HG03521 (cell line): ENCODE measurements around the gene PCSK1.

Source experiments
- ATAC-seq: cut with Tn5 transposase; IDR thresholded peaks from one replicate; pipeline ENCODE4 v1.9.1; 2021; ENCODE audit warnings: mild to moderate bottlenecking, moderate library complexity; ENCODE audit not compliant: unreplicated experiment

The PCSK1 gene

GRCh38 chr5:96433066-96433447 is at the start of gene PCSK1:
Gene PCSK1 (minus strand): TSS chr5:96433248. CDS start chr5:96433042, 206 bp downstream.
- ATAC-seq = no peak

DNA sequence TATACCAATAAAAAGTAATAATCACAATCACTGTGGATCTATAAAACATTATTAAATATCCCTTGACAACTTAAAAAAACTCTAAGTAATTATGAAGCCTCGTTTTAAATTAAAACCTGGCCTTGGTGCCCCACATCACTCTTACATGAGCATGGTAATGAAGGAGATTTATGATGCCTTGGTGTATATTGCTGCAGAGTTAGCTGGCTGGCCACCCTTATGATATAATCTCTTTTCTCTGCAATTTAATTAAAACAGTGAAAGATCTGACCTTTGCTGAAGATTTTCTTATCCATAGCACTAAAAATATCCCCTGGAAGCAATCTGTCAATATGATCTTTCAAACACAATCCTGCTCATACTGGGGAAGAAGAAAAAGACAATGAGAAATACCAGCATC is 48.8 kb upstream of the PCSK1 start:
- no peak for ATAC-seq

DNA sequence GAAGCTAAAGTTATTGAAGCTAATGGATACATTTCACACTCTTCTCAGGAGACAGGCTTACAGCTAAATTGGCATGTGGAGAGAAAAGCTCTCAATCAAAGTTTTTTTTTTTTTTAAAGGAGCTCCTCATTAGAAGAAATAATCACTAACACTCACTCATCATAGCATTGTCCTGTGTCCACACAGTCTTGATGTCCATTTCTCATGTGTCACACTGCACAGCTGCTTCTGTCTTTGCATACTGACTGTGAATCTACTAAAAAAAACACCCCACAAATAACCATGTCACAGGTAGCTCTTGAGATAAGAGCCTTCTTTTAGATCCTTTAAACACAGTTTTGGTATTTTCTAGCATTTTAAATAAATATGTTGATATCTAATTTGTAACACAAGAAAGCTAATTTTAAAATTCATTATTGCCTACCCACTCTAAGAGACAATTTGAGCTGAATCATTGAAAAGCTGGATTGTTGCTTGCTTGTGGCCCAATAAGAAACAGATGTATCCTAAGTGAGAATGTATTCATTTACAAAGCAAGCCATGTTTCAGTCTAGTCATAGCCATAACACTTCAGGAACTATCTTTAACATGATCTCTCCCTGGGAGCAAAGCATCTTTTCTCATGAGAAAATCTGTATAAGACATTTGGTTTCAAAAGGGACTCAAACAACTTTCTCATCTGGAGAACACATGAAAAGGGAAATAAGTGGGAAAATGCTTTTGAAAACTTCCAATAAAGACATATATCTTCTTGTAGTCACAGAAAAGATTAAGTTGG is 48.1 kb upstream of the PCSK1 start:
- no peak for ATAC-seq

DNA sequence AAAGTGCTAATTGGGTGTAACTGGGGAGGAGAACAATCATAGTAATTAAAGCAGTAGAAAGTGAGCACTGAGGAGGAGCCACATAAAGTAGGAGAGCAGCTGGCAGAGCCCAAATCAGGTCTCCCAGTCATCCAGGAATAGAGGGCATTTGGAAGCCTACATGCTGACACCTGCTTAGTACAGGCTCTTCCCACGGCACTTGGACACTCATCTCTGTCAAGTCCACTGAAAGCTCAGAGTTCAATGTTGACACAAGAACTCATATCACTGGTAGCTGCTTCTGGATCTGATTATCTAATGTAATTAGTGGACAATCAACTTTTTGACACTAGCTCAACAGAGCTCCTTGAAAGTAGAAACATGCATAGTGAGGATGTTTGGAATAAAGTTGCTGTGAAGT is 45.9 kb upstream of the PCSK1 start:
- no peak for ATAC-seq

DNA sequence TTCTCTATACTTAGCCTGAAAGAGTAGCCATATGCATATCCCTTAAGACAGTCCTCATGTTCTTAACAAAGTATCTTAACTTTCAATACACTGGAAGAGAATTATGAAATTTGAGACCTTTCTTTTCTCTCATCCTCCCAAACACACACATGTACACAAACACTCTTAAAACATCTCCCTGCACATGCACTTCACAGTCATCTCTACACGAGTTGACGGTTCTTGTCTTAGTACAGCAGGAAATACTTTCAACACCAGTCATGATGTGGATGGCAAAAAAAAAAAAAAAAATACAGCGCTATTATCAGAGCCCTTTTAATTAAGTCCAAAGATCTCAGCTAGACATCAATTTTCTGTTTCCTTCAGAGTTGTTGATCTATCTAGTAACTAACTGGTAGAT is 43.6 kb upstream of the PCSK1 start:
- no peak for ATAC-seq

GRCh38 chr5:96474073-96474472 is 41.0 kb upstream of the PCSK1 start:
- ATAC-seq = no peak

GRCh38 chr5:96473155-96473554 is 40.1 kb upstream of the PCSK1 start:
- no peak for ATAC-seq

DNA sequence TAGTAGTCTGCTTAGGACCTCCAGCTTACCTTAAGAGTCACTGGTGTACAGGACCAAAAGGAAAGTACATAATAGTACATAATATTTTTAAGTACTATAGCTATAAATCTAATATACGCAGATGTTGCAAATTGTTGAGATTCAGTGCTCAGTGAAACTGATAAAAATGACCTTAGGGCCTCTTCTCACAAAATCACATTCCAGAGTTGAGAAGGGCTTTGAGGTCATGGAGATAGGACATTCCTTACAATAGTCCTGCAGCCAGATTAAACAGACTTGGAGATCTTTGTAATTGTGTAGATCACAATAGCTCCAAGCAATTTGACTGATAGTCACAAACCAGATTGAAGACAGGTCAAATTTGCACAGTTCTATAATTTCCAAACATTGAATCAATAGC is 37.7 kb upstream of the PCSK1 start:
- ATAC-seq = no peak

- no peak for ATAC-seq
Observed at GRCh38 chr5:96468956-96469355, 35.9 kb upstream of the PCSK1 start.

DNA sequence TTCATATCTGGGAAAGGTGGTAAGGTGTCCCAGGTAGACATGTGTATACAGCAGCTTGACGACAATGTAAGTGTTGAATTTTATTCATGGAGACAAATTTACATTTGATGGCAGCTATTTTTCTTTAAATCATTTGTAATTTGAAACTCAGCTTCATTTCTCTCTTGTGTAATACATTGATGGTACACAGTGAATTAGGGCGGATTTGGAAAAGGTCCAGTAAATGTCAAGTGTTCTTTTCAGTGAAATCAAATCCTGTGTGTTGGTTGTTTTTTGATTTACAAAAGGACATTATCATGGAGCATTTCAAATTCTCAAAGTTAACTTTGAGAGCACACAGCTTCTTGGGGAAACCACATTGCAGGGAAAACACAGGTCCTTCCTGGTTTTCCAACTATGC is 30.0 kb upstream of the PCSK1 start:
- no peak for ATAC-seq

- no peak for ATAC-seq
Observed at GRCh38 chr5:96459313-96460121, 26.5 kb upstream of the PCSK1 start.

DNA sequence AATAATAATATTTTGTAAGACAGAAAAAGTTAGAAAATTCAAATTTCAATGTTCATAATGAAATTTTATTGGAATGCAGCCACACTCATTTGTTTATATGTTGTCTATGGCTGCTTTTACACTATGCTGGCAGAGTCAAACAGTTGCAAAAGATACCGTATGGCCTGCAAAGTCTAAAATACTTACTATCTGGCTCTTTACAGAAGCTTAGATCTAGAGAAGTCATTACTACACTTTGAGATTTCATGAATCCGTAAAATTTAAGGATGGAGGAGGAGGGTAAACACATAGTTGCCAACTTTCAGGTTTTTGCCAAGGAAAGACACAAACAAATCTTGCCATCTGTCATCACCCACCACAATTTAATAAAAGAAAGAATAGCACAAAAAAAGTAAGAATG is 25.1 kb upstream of the PCSK1 start:
- no peak for ATAC-seq

DNA sequence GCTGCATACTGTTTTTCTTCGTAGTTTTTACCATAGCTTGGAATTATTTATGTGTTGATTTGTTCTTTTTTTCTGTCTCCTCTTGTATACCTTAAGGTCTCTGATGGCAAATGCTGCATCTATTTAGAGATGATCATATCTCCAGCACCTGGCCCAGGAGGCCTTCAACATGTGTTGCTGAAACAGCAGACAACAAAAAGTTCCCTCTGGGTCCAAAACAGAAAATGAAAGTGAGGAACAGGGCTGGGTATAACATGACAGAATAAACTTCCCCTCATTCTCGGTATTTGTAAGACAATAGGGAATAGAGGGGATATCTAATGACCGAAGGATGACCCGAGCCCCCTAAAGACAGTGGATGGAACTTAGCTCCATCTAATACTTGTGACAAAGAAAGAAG is 22.7 kb upstream of the PCSK1 start:
- no peak for ATAC-seq

- ATAC-seq = no peak
Observed at GRCh38 chr5:96453394-96453793, 20.3 kb upstream of the PCSK1 start.

DNA sequence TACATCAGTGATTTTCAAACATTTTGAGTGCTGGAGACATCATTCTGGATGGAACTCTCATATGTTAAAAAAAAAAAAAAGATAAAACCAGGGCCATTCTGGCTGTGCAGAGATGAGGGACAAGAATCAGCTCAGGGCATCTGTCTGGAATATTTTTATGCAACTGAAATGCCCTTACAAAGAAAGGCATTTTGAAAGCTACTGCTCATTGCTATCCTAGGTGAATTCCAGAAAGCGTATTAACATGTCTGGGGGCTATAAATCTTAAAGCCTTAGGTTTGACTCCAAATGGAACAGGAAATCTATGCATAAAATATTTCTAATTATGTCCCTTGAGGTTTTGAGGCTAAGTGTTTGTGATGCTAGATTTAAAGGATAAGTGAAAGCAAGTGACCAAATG is 14.9 kb upstream of the PCSK1 start:
- ATAC-seq = no peak

GRCh38 chr5:96440185-96440538 is 7.1 kb upstream of the PCSK1 start:
- peak; percentile 19 for ATAC-seq

- ATAC-seq = peak; percentile 88
Observed at GRCh38 chr5:96439477-96440184, 6.6 kb upstream of the PCSK1 start.

- peak; percentile 69 for ATAC-seq
Observed at GRCh38 chr5:96434201-96434645, 1.2 kb upstream of the PCSK1 start.

- ATAC-seq = no peak
Observed at GRCh38 chr5:96432216-96433065, 607 bp downstream of the PCSK1 start.

DNA sequence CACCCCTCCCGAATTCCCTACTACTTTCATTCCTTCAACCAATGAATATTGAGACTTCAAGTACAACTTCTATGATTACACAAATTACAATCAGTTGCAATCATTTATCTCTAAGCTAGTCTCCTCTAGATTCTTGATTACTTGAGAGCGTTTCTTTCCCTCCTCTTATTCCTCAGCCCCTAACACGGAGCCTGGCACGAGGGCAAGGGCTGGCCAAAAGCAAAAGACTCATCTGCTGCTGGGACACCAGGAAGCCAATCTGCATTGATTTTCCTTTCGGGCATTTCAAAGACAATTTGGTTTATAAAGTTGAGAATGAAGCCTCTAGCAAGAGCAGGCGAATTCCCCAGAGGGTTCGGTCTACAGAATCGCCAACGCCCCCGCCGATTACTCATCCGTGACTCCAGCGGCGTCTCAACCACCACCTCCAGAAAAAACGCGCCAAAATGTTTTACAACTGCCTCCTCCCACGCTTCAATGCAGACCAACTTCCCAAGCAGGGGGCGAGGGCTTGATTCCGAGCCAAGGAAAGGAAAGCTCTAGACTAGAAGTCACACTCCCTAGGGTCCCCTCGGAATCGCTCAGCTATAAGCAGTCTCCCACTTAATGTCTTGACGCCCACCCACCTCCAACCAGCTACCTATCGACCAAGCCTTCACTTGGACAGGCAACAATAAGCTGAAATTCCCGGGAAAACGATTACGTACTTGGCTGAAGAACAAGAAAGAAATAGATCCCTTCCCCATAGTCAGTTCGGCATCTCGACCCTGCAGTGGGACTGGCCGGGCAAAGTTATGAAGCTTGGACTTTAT is 1.5 kb downstream of the PCSK1 start:
- ATAC-seq = no peak
